HepG2 (cell line): ENCODE data around the gene KTN1. TPM values are rescaled to one million over a fixed set of nuclear protein-coding genes. Genes with fewer than 3 reads are reported as not detected.

Experiments
- MTERF4 ChIP-seq: sonication (generic); formaldehyde crosslinking; IDR thresholded peaks from 2 replicates; pipeline ENCODE4 v1.8.0; 2023; ENCODE audit warnings: mild to moderate bottlenecking, missing genetic modification reagents
- ZBTB25 ChIP-seq: IDR thresholded peaks from 2 replicates; pipeline ENCODE4 v1.6.1; 2018; ENCODE audit warnings: missing genetic modification reagents
- ZNF646 ChIP-seq: sonication (generic); formaldehyde crosslinking; IDR thresholded peaks from 2 replicates; pipeline ENCODE4 v1.9.0; 2021; ENCODE audit warnings: mild to moderate bottlenecking, missing genetic modification reagents
- ZNF800 ChIP-seq: sonication (generic); formaldehyde crosslinking; IDR thresholded peaks from 2 replicates; pipeline ENCODE4 v1.4.0; 2020; ENCODE audit warnings: missing genetic modification reagents
- polyA plus RNA-seq, 8 experiments: library from polyadenylated mRNA; depleted of rRNA in 3 of 8; stranded (reverse) in 7 of 8; unstranded in 1 of 8; fragments of >200 nt; fragmentation: Illumina TruSeq in 4 of 8; extraction: Trizol in 4 of 8; gene quantifications; 2 replicates each; pipeline versions ENCODE4 v1.2.1 to v1.2.3, GENCODE V29; 2011 to 2016; ENCODE audit warnings: low read depth in 4 of 8, missing spikeins in 1 of 8, mixed read lengths in 1 of 8; ENCODE audit not compliant: insufficient read depth in 1 of 8
- total RNA-seq, 5 experiments: library from RNA; depleted of rRNA; stranded (reverse); fragments of >200 nt; fragmentation: Illumina TruSeq; extraction: Trizol; gene quantifications; 2 replicates each; pipeline ENCODE4 v1.2.3, GENCODE V29; 2016; ENCODE audit warnings: low read depth in 1 of 5

The KTN1 gene
- total and polyA plus RNA-seq, 2 of the 13 experiments (the other 11 are each of a cell fraction or from before 2014, with no cell fraction given): 60.6 to 169 TPM

- TF ChIP-seq ZNF646 (CRISPR knock-in tag) (peak; percentile 89), ZBTB25 (CRISPR knock-in tag) (no peak), ZNF800 (CRISPR knock-in tag) (no peak), MTERF4 (CRISPR knock-in tag) (0 out of 2 replicates have a peak, but pooled peaks have one; percentile 59)
Measured at GRCh38 chr14:55581342-55581771, 1.4 kb downstream of the KTN1 start (continued).
